Activated CD4-positive, CD25-positive, alpha-beta regulatory T cell (primary cell): Measurements from ENCODE around the gene ARHGDIG.
"Not testable (repeated sequence)": the region's sequence is repeated elsewhere in the genome, so short reads cannot be mapped to it uniquely, and the experiment has no call there.

ENCODE experiments used
- DNase-seq, 4 experiments: peaks; one replicate each; lab custom pipeline; 2025; lab: John Stamatoyannopoulos, UW

ARHGDIG gene

GRCh38 chr16:264440-264951 is 15.9 kb upstream of the ARHGDIG start:
- DNase-seq, result no peak

GRCh38 chr16:265002-265529 is 15.3 kb upstream of the ARHGDIG start:
- no peak for DNase-seq

GRCh38 chr16:265711-266110 is 14.7 kb upstream of the ARHGDIG start:
- DNase-seq, result no peak

GRCh38 chr16:266258-267164 is 13.9 kb upstream of the ARHGDIG start:
- DNase-seq, result no peak

- DNase-seq, result not testable (repeated sequence)
Measured at GRCh38 chr16:267562-267961, 12.8 kb upstream of the ARHGDIG start.

GRCh38 chr16:268141-269053 is 12.0 kb upstream of the ARHGDIG start:
- DNase-seq, result no peak

GRCh38 chr16:269061-269796 is 11.2 kb upstream of the ARHGDIG start:
- no peak for DNase-seq

- no peak for DNase-seq
Measured at GRCh38 chr16:270381-271255, 9.8 kb upstream of the ARHGDIG start.

GRCh38 chr16:272633-273546 is 7.5 kb upstream of the ARHGDIG start:
- DNase-seq, result no peak

- no peak for DNase-seq
Measured at GRCh38 chr16:273547-274421, 6.6 kb upstream of the ARHGDIG start.

GRCh38 chr16:275041-275641 is 5.2 kb upstream of the ARHGDIG start:
- DNase-seq, result no peak

GRCh38 chr16:275786-276232 is 4.6 kb upstream of the ARHGDIG start, which contains the start of gene RGS11:
RGS11 (minus strand) TSS chr16:275944; CDS start chr16:275911, 33 bp downstream.
- DNase-seq, result no peak

- DNase-seq, result no peak
Measured at GRCh38 chr16:276426-277077, 3.8 kb upstream of the ARHGDIG start.

- no peak for DNase-seq
Measured at GRCh38 chr16:278863-279366, 1.5 kb upstream of the ARHGDIG start.

- DNase-seq, result no peak
Measured at GRCh38 chr16:279531-279930, 860 bp upstream of the ARHGDIG start.

GRCh38 chr16:280005-280460 is 358 bp upstream of the ARHGDIG start:
- DNase-seq, result no peak
